ENCODE results near the gene IL1RL2. TPM values are rescaled to one million over a fixed set of nuclear protein-coding genes. Genes with fewer than 3 reads are reported as not detected.

IL1RL2 gene
- total RNA-seq, 2 donors from 2014 or later, result 0.75 TPM; not detected in 1

DNA sequence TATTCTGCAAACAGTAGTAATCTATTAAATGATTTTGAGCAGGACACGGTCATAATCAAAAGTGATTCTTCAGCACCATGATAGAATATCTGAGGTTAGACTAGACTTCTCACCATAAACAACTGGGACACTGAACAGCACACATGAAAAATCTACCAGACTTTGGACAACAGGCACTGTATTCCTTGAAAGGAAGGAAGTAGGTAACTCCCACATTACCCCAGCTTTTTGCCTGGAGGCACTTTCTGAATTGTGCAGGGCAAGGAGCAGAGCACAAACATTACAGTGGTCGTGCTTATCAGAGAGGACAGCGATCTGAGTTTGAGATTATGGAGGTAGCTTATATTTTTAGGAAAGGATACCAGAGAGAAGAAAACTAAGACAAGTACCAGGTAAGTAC, 99.2 kb downstream of the IL1RL2 start:
- ATAC-seq (no peak), DNase-seq (ENCODE audit: low spot score in 2 of 2) (no peak)
- H3K27ac Mint-ChIP-seq, result no peak overlapping the region
- no peaks in the 10 kb centered on the region for H3K9me3 Mint-ChIP-seq
- no peaks in the 10 kb centered on the region for H3K36me3 Mint-ChIP-seq

GRCh38 chr2:102289129-102289528, 102.3 kb downstream of the IL1RL2 start:
- Mint-ChIP-seq H3K36me3 (no peaks in the 10 kb centered on the region), H3K27ac (no peak overlapping the region), H3K9me3 (no peaks in the 10 kb centered on the region)
- DNase-seq (ENCODE audit: low spot score in 2 of 2) (no peak), ATAC-seq (no peak)

Other genes with a start within 250 kb of the IL1RL2 start
- gene IL1R2, start 195.1 kb upstream of the IL1RL2 start, total RNA-seq, result 10 to 100 TPM; 10.7 to 11.8 TPM
- gene IL1R1, start 44.3 kb upstream of the IL1RL2 start, total RNA-seq, result 1 to 10 TPM; 6.8 to 6.9 TPM
- 1 to 10 TPM in 1 of 2 donors, under 1 TPM in 1; 0.74 to 1.0 TPM for gene IL1RL1, start 124.5 kb downstream of the IL1RL2 start, total RNA-seq
- gene IL18R1, start 168.8 kb downstream of the IL1RL2 start, total RNA-seq, result 10 to 100 TPM; 11.7 to 28.3 TPM
- 1 to 10 TPM; 2.6 to 9.3 TPM for gene IL18RAP, start 236.1 kb downstream of the IL1RL2 start, total RNA-seq

Data from activated naive CD4-positive, alpha-beta T cell treated with anti-CD3 and anti-CD28 coated beads, Interleukin-2, amount 50 U/mL, for 72 hours (primary cell).